IMR-90 (cell line): ENCODE data around the gene OSER1. TPM values are rescaled to one million over a fixed set of nuclear protein-coding genes. Genes with fewer than 3 reads are reported as not detected.

Experiments
- ATAC-seq: fragments of 200-7000 bp; cut with Tn5 transposase; 2 replicates; pipeline ENCODE4 v1.9.1; 2020; ENCODE audit warnings: low read depth, mild to moderate bottlenecking, moderate library complexity
- BruUV-seq: library from RNA; stranded (reverse); fragments of 400-500 nt; replicated peaks from 2 replicates; lab custom pipeline; 2021; lab: Mats Ljungman, UMichigan
- CTCF ChIA-PET: fragments of 300-600 bp; formaldehyde crosslinking; extraction: SDS; loops from one replicate; lab custom pipeline; 2021; ENCODE audit warnings: antibody characterized with exemption; lab: Yijun Ruan, JAX
- POLR2A ChIA-PET: fragments of 300-600 bp; sonication (Branson Sonifier 250); formaldehyde crosslinking; loops from one replicate; lab custom pipeline; 2022; ENCODE audit warnings: antibody characterized with exemption; ENCODE audit not compliant: unreplicated experiment; lab: Charles Lee
- DNase-seq: peaks from one replicate; pipeline ENCODE4 v3.0.0; 2013
- H2AFZ ChIP-seq: replicated peaks from 2 replicates; pipeline ENCODE3; 2013; ENCODE audit warnings: low read length, mild to moderate bottlenecking; ENCODE audit not compliant: poor library complexity
- H2AK5ac ChIP-seq: 2 replicates; pipeline ENCODE4 v1.6.1; 2013; ENCODE audit warnings: low read depth, low read length, inconsistent platforms
- H2AK9ac ChIP-seq: replicated peaks from 2 replicates; pipeline ENCODE3; 2013; ENCODE audit warnings: mild to moderate bottlenecking, low read depth, low read length, moderate library complexity; ENCODE audit not compliant: poor library complexity
- H2BK120ac ChIP-seq: 2 replicates; pipeline ENCODE4 v1.6.1; 2013; ENCODE audit warnings: low read depth, low read length, inconsistent platforms
- H2BK15ac ChIP-seq: 3 replicates; pipeline ENCODE4 v1.6.1; 2013; ENCODE audit warnings: low read depth, low read length, inconsistent platforms
- H2BK20ac ChIP-seq: 2 replicates; pipeline ENCODE4 v1.6.1; 2013; ENCODE audit warnings: low read depth, mild to moderate bottlenecking, inconsistent platforms, low read length, moderate library complexity
- H2BK5ac ChIP-seq: 2 replicates; pipeline ENCODE4 v1.6.1; 2013; ENCODE audit warnings: mild to moderate bottlenecking, low read depth, low read length, inconsistent platforms; ENCODE audit not compliant: poor library complexity, severe bottlenecking
- H3K14ac ChIP-seq: replicated peaks from 2 replicates; pipeline ENCODE4 v1.6.1; 2013; ENCODE audit warnings: low read depth, low read length, inconsistent platforms
- H3K18ac ChIP-seq: 2 replicates; pipeline ENCODE4 v1.6.1; 2013; ENCODE audit warnings: low read depth, low read length, control low read depth
- H3K23ac ChIP-seq: 2 replicates; pipeline ENCODE4 v1.6.1; 2013; ENCODE audit warnings: low read depth, low read length, inconsistent platforms
- H3K27ac ChIP-seq: 2 replicates; pipeline ENCODE4 v1.5.1; 2013; ENCODE audit warnings: mild to moderate bottlenecking, control low read depth, low read length; ENCODE audit not compliant: insufficient read depth
- H3K27me3 ChIP-seq: 2 replicates; pipeline ENCODE4 v1.6.1; 2013; ENCODE audit warnings: low read length; ENCODE audit not compliant: control insufficient read depth, insufficient read depth
- H3K36me3 ChIP-seq: 2 replicates; pipeline ENCODE4 v1.6.1; 2013; ENCODE audit warnings: low read length, mixed read lengths; ENCODE audit not compliant: control insufficient read depth, insufficient read depth
- H3K4ac ChIP-seq: 2 replicates; pipeline ENCODE4 v1.6.1; 2013; ENCODE audit warnings: low read depth, low read length, inconsistent platforms
- H3K4me1 ChIP-seq: 2 replicates; pipeline ENCODE4 v1.6.1; 2013; ENCODE audit warnings: low read length, mixed read lengths; ENCODE audit not compliant: control insufficient read depth, insufficient read depth
- H3K4me2 ChIP-seq: 2 replicates; pipeline ENCODE4 v1.6.1; 2013; ENCODE audit warnings: low read depth, mild to moderate bottlenecking, control low read depth, low read length, moderate library complexity
- H3K4me3 ChIP-seq: 2 replicates; pipeline ENCODE4 v1.5.1; 2013; ENCODE audit warnings: low read depth, mild to moderate bottlenecking, control low read depth, low read length, moderate library complexity; ENCODE audit not compliant: insufficient read depth
- H3K56ac ChIP-seq: 2 replicates; pipeline ENCODE4 v1.6.1; 2013; ENCODE audit warnings: low read length, inconsistent platforms; ENCODE audit not compliant: insufficient read depth; ENCODE audit errors: extremely low read depth
- H3K79me1 ChIP-seq, 2 experiments: 2 replicates each; pipeline ENCODE4 v1.6.1; 2013; ENCODE audit warnings: low read length in 2 of 2, inconsistent platforms in 1 of 2, low read depth in 1 of 2
- H3K9ac ChIP-seq: 2 replicates; pipeline ENCODE4 v1.6.1; 2013; ENCODE audit warnings: low read depth, low read length, control low read depth
- H3K9me1 ChIP-seq: 2 replicates; pipeline ENCODE4 v1.6.1; 2013; ENCODE audit warnings: low read length, inconsistent platforms; ENCODE audit not compliant: insufficient read depth
- H3K9me3 ChIP-seq: 2 replicates; pipeline ENCODE4 v1.6.1; 2013; ENCODE audit warnings: low read length; ENCODE audit not compliant: control insufficient read depth, insufficient read depth
- H4K20me1 ChIP-seq: 2 replicates; pipeline ENCODE4 v1.6.1; 2013; ENCODE audit warnings: low read length, inconsistent platforms; ENCODE audit not compliant: insufficient read depth
- H4K5ac ChIP-seq: 2 replicates; pipeline ENCODE4 v1.6.1; 2013; ENCODE audit warnings: mild to moderate bottlenecking, low read depth, low read length, control low read depth
- H4K8ac ChIP-seq, 2 experiments: 2 replicates each; pipeline ENCODE4 v1.6.1; 2013; ENCODE audit warnings: low read depth in 2 of 2, low read length in 2 of 2, control low read depth in 1 of 2, inconsistent platforms in 1 of 2
- H4K91ac ChIP-seq: 2 replicates; pipeline ENCODE4 v1.6.1; 2013; ENCODE audit warnings: low read depth, low read length, inconsistent platforms; ENCODE audit not compliant: insufficient read depth
- BHLHE40 ChIP-seq: fragments of 150-350 bp; IDR thresholded peaks from 2 replicates; pipeline ENCODE4 v1.6.1; 2016; ENCODE audit warnings: mild to moderate bottlenecking, low read depth, low read length
- ELK1 ChIP-seq: fragments of 150-350 bp; IDR thresholded peaks from 2 replicates; pipeline ENCODE4 v1.6.1; 2016; ENCODE audit warnings: low read depth, mild to moderate bottlenecking, low read length, moderate library complexity, borderline replicate concordance
- MAFK ChIP-seq: IDR thresholded peaks from 2 replicates; pipeline ENCODE4 v1.6.1; 2012; ENCODE audit warnings: low read depth, low read length, improper control_type of control experiment
- MAZ ChIP-seq: IDR thresholded peaks from 2 replicates; pipeline ENCODE4 v1.6.1; 2012; ENCODE audit warnings: low read depth, mild to moderate bottlenecking, low read length, improper control_type of control experiment, moderate library complexity, borderline replicate concordance
- RAD21 ChIP-seq: IDR thresholded peaks from 2 replicates; pipeline ENCODE4 v1.6.1; 2012; ENCODE audit warnings: low read length, improper control_type of control experiment
- WGBS, 2 experiments: methylation state at CpG; one replicate each; pipeline versions ENCODE4 v1.1.5 to v1.1.7; 2013; ENCODE audit warnings: missing lambda C conversion rate in 2 of 2; ENCODE audit not compliant: insufficient read length in 1 of 2; ENCODE audit errors: extremely low coverage in 2 of 2; 5-methylcytosine and 5-hydroxymethylcytosine counted together
- dilution Hi-C: fragments of 300-500 bp; cut with HindIII; formaldehyde crosslinking; loops from one replicate; pipeline ENCODE4 v1.14.3; 2018; ENCODE audit warnings: low sequenced_read_pairs; ENCODE audit not compliant: unreplicated experiment
- in situ Hi-C: fragments of 300-500 bp; cut with MboI; formaldehyde crosslinking; loops from 3 replicates; pipeline ENCODE4 v1.14.3; 2019; ENCODE audit warnings: low sequenced_read_pairs, inconsistent platforms, mixed read lengths
- intact Hi-C: fragments of 100-400 bp; cut with micrococcal nuclease; formaldehyde crosslinking; loops from 2 replicates; pipeline ENCODE4 v1.10.0; 2022
- polyA plus RNA-seq, 3 experiments: library from polyadenylated mRNA; depleted of rRNA; stranded (reverse); fragments of >200 nt; gene quantifications; 2 replicates each; pipeline ENCODE4 v1.2.3, GENCODE V29; 2012; ENCODE audit warnings: low replicate concordance in 1 of 3
- total RNA-seq: library from RNA; depleted of rRNA; stranded (reverse); fragments of >200 nt; gene quantifications from 2 replicates; pipeline ENCODE4 v1.2.3, GENCODE V29; 2012

The OSER1 gene
- total and polyA plus RNA-seq, 2 of the 4 experiments (the other 2 are of a cell fraction): 32.6 to 70.6 TPM

DNA sequence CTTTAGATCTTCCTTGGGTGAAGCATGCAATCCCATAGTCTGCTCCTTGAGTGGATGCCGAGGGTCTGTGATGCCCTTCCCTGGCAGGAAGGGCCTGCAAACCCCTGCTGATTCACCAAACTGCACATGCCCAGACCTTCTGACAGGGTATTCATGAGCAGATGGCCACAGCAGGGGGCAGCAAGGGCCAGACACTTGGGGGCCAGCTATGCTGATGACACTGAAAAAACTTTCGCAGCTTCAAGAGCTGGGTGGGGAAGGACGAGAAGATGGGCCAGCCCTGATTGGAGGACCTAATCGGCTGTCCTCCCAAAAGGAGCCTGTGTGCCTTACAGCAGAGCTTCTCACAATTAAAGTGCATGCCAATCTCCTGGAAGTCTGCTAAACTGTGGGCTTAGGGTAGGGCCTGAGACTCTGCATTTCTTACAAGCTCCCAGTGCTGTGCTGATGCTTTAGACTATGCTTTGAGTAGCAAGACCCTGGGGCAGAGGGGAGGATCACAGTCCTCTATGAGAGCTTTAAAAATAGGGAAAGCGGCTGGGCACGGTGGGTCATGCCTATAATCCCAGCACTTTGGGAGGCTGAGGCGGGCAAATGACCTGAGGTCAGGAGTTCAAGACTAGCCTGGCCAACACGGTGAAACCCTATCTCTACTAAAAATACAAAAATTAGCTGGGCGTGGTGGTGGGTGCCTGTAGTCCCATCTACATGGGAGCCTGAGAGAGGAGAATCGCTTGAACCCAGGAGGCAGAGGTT lies 21.3 kb upstream of the OSER1 start:
- Histone ChIP-seq H2BK5ac (no peak overlapping the region), H4K8ac (no peak overlapping the region), H4K91ac (no peak overlapping the region), H3K9me3 (no peaks in the 10 kb centered on the region), H4K5ac (no peak overlapping the region), H3K14ac (no peak overlapping the region), H2BK20ac (no peak overlapping the region), H2AK9ac (no peak overlapping the region), H2AK5ac (no peak overlapping the region), H3K9ac (no peak overlapping the region), H2AFZ (no peak overlapping the region), H3K9me1 (no peaks in the 10 kb centered on the region), H3K27me3 (peaks cover 4% of the 10 kb centered on the region; the same call in 1 of the 2 replicates), H3K4me2 (no peak overlapping the region), H3K56ac (no peak overlapping the region), H2BK15ac (no peak overlapping the region), H4K20me1 (no peaks in the 10 kb centered on the region), H3K4me1 (no peaks in the 10 kb centered on the region), H3K4me3 (no peak overlapping the region), H3K23ac (no peak overlapping the region), H3K4ac (no peak overlapping the region), H3K36me3 (no peaks in the 10 kb centered on the region), H2BK120ac (no peak overlapping the region), H3K18ac (no peak overlapping the region), H3K27ac (no peak overlapping the region), H3K79me1 (no peaks in the 10 kb centered on the region)
- intact Hi-C loops: no loop called here
- DNase-seq (no peak), ATAC-seq (no peak; the same call in 1 of the 2 replicates)
- 16% methylated on average over 3 of the region's 10 CpGs; no CpG with 5 or more reads in 1 of the 2 experiments for WGBS, 2 experiments
- dilution Hi-C loops: no loop called here
- TF ChIP-seq BHLHE40 (no peak), ELK1 (no peak), MAZ (no peak), RAD21 (no peak), MAFK (no peak)
- POLR2A ChIA-PET: no interaction called here
- no TSS peak for BruUV-seq
- CTCF ChIA-PET: no interaction called here
- in situ Hi-C loops: no loop called here
